ENCODE data around the gene FAM222A. TPM values are rescaled to one million over a fixed set of nuclear protein-coding genes. Genes with fewer than 3 reads are reported as not detected.
A peak's percentile ranks its signal among the peaks of the same experiment; 100 is the strongest.

The FAM222A gene
- total RNA-seq, 1 experiment from 2014 or later, result 1.6 TPM

DNA sequence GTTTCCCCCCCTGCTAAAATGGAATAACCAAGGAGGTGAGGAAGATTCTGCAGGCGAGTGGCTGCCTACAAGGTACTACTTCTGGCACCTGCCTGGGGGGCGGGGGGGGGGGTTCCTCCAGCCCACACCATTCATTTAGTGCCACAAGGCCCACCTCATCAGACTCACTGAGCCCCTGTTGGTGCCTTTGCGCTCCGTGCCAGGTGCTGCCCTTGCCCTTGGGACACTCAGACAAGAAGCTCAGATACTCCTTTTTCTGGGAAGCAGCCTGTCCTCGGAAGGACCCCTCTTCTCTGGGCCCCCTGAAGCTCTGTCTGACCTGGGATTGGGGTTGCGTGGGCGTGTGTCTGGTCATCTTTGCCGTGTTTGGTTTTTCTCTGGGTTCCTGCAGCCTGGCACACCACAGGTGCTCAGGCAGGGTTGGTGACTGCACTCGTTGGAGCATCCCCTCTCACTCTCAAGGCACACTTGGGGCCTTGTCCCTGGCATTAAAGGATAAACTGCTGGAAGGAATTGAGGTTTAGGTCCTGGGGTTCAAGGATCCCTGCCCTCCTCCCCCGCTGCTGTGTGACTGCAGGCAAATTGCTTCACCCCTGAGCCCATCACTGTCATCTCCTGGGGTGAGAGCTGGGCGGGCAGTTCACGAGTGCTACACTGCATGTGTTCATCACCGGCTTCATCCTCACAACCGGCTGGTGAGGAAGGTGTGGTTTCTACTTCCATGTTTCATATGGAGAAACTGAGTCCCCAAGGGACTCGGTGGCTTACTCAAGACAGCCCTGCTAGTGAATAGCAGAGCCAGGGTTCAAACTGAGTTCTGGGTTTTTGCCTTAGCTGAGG, 16.9 kb downstream of the FAM222A start:
- ChIA-PET POLR2A (no interaction called here), CTCF (interaction anchor here (2.1 kb wide), 1 partner anchor 12 kb away, joined by 8 read pairs; no protein-coding TSS in a partner anchor)
- peaks cover 15% of the 10 kb centered on the region for H3K4me1 Mint-ChIP-seq
- no peaks in the 10 kb centered on the region for H3K36me3 Mint-ChIP-seq
- TF ChIP-seq ESRRA (CRISPR knock-in tag; IDR thresholded peaks at IDR 0.05; ENCODE audit: borderline replicate concordance) (no peak), CREM (CRISPR knock-in tag; IDR thresholded peaks at IDR 0.05) (no peak), GTF2I (CRISPR knock-in tag; conservative IDR thresholded peaks at IDR 0.05) (no peak), JAZF1 (CRISPR knock-in tag; IDR thresholded peaks at IDR 0.05) (no peak), ZNF671 (CRISPR knock-in tag; IDR thresholded peaks at IDR 0.05) (no peak), ZNF317 (CRISPR knock-in tag; IDR thresholded peaks at IDR 0.05; ENCODE audit: borderline replicate concordance, low read depth) (no peak), ZNF263 (CRISPR knock-in tag; IDR thresholded peaks at IDR 0.05; ENCODE audit: low read depth) (no peak), EMX1 (CRISPR knock-in tag; IDR thresholded peaks at IDR 0.05) (no peak)
- TF ChIP-seq, protein P1, sequence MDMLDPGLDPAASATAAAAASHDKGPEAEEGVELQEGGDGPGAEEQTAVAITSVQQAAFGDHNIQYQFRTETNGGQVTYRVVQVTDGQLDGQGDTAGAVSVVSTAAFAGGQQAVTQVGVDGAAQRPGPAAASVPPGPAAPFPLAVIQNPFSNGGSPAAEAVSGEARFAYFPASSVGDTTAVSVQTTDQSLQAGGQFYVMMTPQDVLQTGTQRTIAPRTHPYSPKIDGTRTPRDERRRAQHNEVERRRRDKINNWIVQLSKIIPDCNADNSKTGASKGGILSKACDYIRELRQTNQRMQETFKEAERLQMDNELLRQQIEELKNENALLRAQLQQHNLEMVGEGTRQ (CRISPR knock-in tag; IDR thresholded peaks at IDR 0.05), result no peak
- TF ChIP-seq, protein P2, sequence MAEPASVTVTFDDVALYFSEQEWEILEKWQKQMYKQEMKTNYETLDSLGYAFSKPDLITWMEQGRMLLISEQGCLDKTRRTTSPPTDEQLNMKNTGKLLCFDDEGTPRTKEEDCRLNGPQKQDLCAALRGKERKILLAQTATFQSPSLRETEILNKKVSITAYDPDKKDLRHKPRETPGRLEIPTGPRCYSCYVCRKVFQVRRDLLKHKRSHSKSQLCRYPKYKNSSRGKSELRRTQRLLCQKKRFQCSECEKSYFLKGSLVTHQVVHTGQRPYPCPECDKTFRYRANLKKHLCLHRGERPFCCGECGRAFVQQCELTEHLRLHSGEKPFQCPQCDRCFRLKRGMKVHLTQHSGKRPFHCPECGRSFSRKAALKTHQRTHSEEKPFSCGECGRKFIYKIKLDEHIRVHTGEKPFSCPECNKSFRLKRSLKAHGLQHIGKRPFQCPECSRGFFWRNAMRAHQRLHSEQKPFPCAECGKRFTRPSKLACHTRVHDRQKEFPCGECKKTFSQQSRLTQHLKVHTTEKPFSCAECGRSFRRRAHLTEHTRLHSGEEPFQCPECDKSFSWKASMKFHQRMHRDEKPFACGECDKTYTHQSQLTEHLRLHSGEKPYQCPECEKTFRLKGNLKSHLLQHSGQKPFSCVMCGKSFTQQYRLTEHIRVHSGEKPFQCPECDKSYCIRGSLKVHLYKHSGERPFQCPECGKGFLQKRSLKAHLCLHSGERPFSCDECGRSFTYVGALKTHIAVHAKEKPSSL (CRISPR knock-in tag; conservative IDR thresholded peaks at IDR 0.05), result no peak
- ATAC-seq, result no peak
- DNase-seq (ENCODE audit: low spot score), result no peak
- H3K27ac Mint-ChIP-seq, result no peak overlapping the region
- H3K27me3 Mint-ChIP-seq (ENCODE audit: low read depth), result no peaks in the 10 kb centered on the region; the same call in 1 of the 2 replicates
- H3K4me3 Mint-ChIP-seq, result no peak overlapping the region
- H3K9me3 Mint-ChIP-seq, result no peaks in the 10 kb centered on the region

GRCh38 chr12:109731231-109731731, 17.7 kb downstream of the FAM222A start:
- no peaks in the 10 kb centered on the region; the same call in 1 of the 2 replicates for H3K27me3 Mint-ChIP-seq (ENCODE audit: low read depth)
- no peak overlapping the region for H3K27ac Mint-ChIP-seq
- H3K4me1 Mint-ChIP-seq, result peaks cover 15% of the 10 kb centered on the region
- H3K4me3 Mint-ChIP-seq, result no peak overlapping the region
- ChIA-PET CTCF (interaction anchor here (0.6 to 2.1 kb wide), 3 partner anchors 13 to 180 kb away, joined by 3 to 8 read pairs (median 4); no protein-coding TSS in a partner anchor), POLR2A (no interaction called here)
- H3K9me3 Mint-ChIP-seq, result no peaks in the 10 kb centered on the region
- no peaks in the 10 kb centered on the region for H3K36me3 Mint-ChIP-seq
- no peak for ATAC-seq
- peak; percentile 11 for DNase-seq (ENCODE audit: low spot score)
- TF ChIP-seq, protein P3, sequence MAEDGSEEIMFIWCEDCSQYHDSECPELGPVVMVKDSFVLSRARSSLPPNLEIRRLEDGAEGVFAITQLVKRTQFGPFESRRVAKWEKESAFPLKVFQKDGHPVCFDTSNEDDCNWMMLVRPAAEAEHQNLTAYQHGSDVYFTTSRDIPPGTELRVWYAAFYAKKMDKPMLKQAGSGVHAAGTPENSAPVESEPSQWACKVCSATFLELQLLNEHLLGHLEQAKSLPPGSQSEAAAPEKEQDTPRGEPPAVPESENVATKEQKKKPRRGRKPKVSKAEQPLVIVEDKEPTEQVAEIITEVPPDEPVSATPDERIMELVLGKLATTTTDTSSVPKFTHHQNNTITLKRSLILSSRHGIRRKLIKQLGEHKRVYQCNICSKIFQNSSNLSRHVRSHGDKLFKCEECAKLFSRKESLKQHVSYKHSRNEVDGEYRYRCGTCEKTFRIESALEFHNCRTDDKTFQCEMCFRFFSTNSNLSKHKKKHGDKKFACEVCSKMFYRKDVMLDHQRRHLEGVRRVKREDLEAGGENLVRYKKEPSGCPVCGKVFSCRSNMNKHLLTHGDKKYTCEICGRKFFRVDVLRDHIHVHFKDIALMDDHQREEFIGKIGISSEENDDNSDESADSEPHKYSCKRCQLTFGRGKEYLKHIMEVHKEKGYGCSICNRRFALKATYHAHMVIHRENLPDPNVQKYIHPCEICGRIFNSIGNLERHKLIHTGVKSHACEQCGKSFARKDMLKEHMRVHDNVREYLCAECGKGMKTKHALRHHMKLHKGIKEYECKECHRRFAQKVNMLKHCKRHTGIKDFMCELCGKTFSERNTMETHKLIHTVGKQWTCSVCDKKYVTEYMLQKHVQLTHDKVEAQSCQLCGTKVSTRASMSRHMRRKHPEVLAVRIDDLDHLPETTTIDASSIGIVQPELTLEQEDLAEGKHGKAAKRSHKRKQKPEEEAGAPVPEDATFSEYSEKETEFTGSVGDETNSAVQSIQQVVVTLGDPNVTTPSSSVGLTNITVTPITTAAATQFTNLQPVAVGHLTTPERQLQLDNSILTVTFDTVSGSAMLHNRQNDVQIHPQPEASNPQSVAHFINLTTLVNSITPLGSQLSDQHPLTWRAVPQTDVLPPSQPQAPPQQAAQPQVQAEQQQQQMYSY (CRISPR knock-in tag; IDR thresholded peaks at IDR 0.05), result no peak
- TF ChIP-seq FOXJ3 (CRISPR knock-in tag; IDR thresholded peaks at IDR 0.05; ENCODE audit: borderline replicate concordance) (no peak), GABPB1 (CRISPR knock-in tag; IDR thresholded peaks at IDR 0.05) (no peak), ATF3 (CRISPR knock-in tag; conservative IDR thresholded peaks at IDR 0.05) (no peak), ZNF219 (CRISPR knock-in tag; IDR thresholded peaks at IDR 0.05; ENCODE audit: borderline replicate concordance) (no peak), IRF2 (CRISPR knock-in tag; IDR thresholded peaks at IDR 0.05; ENCODE audit: borderline replicate concordance, low read depth) (no peak), ZNF263 (CRISPR knock-in tag; IDR thresholded peaks at IDR 0.05; ENCODE audit: low read depth) (no peak), CTCF (IDR thresholded peaks at IDR 0.05) (no peak), ZBTB21 (CRISPR knock-in tag; IDR thresholded peaks at IDR 0.05; ENCODE audit: borderline replicate concordance) (no peak), ZNF232 (CRISPR knock-in tag; IDR thresholded peaks at IDR 0.05) (no peak), ZNF281 (CRISPR knock-in tag; IDR thresholded peaks at IDR 0.05) (no peak), KAT7 (CRISPR knock-in tag; IDR thresholded peaks at IDR 0.05; ENCODE audit: borderline replicate concordance) (no peak), GRHL2 (CRISPR knock-in tag; IDR thresholded peaks at IDR 0.05; ENCODE audit: insufficient replicate concordance, severe bottlenecking) (no peak), ESRRA (CRISPR knock-in tag; IDR thresholded peaks at IDR 0.05; ENCODE audit: borderline replicate concordance) (no peak)

Data from WTC11 (cell line).